DOHH2 (cell line): ENCODE results near the gene ZNF197.

Experiments
- H3F3A ChIP-seq: fragments of 200-600 bp; sonication (generic), shearing (Covaris generic); 2 replicates; pipeline ENCODE4 v1.6.0; 2016; ENCODE audit warnings: antibody characterized with exemption, mild to moderate bottlenecking; ENCODE audit not compliant: control insufficient read depth, insufficient read depth
- H3K27ac ChIP-seq: fragments of 200-600 bp; sonication (generic); 2 replicates; pipeline ENCODE4 v1.5.1; 2014; ENCODE audit warnings: low read depth, mild to moderate bottlenecking, low read length, moderate library complexity
- H3K27me3 ChIP-seq: fragments of 200-600 bp; sonication (generic); 2 replicates; pipeline ENCODE4 v1.6.1; 2014; ENCODE audit warnings: mild to moderate bottlenecking, low read length, mixed read lengths; ENCODE audit not compliant: control insufficient read depth
- H3K36me3 ChIP-seq: fragments of 200-600 bp; sonication (generic); 2 replicates; pipeline ENCODE4 v1.6.1; 2014; ENCODE audit warnings: mild to moderate bottlenecking, low read length, moderate library complexity, mixed read lengths; ENCODE audit not compliant: control insufficient read depth
- H3K4me1 ChIP-seq: fragments of 200-600 bp; sonication (generic); 2 replicates; pipeline ENCODE4 v1.6.1; 2014; ENCODE audit warnings: mild to moderate bottlenecking, low read length, mixed read lengths; ENCODE audit not compliant: control insufficient read depth
- H3K4me2 ChIP-seq: fragments of 200-600 bp; sonication (generic); 2 replicates; pipeline ENCODE4 v1.6.0; 2014; ENCODE audit warnings: mild to moderate bottlenecking, low read length, moderate library complexity
- H3K4me3 ChIP-seq: fragments of 200-600 bp; sonication (generic); 2 replicates; pipeline ENCODE4 v1.5.1; 2014; ENCODE audit warnings: mild to moderate bottlenecking, low read length, mixed read lengths
- H3K79me2 ChIP-seq: fragments of 200-600 bp; sonication (generic); 2 replicates; pipeline ENCODE4 v1.6.1; 2014; ENCODE audit warnings: mild to moderate bottlenecking, low read length, mixed read lengths; ENCODE audit not compliant: control insufficient read depth
- H3K9me2 ChIP-seq: fragments of 200-600 bp; sonication (generic); replicated peaks from 2 replicates; pipeline ENCODE4 v1.6.1; 2014; ENCODE audit warnings: mild to moderate bottlenecking, low read length, mixed read lengths; ENCODE audit not compliant: control insufficient read depth
- H3K9me3 ChIP-seq: fragments of 200-600 bp; sonication (generic); 2 replicates; pipeline ENCODE4 v1.6.1; 2014; ENCODE audit warnings: antibody characterized with exemption, low read length, mixed read lengths; ENCODE audit not compliant: control insufficient read depth, insufficient read depth
- H4K20me1 ChIP-seq: fragments of 200-600 bp; sonication (generic); 2 replicates; pipeline ENCODE4 v1.6.0; 2014; ENCODE audit warnings: low read depth, mild to moderate bottlenecking, antibody characterized with exemption, low read length, moderate library complexity; ENCODE audit not compliant: control insufficient read depth, insufficient read depth
- CTCF ChIP-seq: fragments of 200-600 bp; sonication (generic); IDR thresholded peaks from one replicate; pipeline ENCODE4 v1.5.1; 2014; ENCODE audit warnings: antibody characterized with exemption, mild to moderate bottlenecking, low read depth, low read length; ENCODE audit not compliant: poor library complexity, severe bottlenecking
- EZH2phosphoT487 ChIP-seq: fragments of 200-600 bp; sonication (generic); IDR thresholded peaks from 2 replicates; pipeline ENCODE4 v1.6.1; 2017; ENCODE audit warnings: borderline replicate concordance, mild to moderate bottlenecking, antibody characterized with exemption, low read length, moderate library complexity, mixed read lengths

Gene ZNF197

GRCh38 chr3:44643024-44643423 lies 18.2 kb downstream of the ZNF197 start:
- Histone ChIP-seq H3K4me2 (no peak overlapping the region), H4K20me1 (no peaks in the 10 kb centered on the region), H3K36me3 (peaks cover 60% of the 10 kb centered on the region), H3K9me3 (peaks cover 17% of the 10 kb centered on the region; the same call in 1 of the 2 replicates), H3K4me3 (no peak overlapping the region), H3K27ac (no peak overlapping the region), H3F3A (no peaks in the 10 kb centered on the region), H3K27me3 (no peaks in the 10 kb centered on the region), H3K79me2 (peaks cover 5% of the 10 kb centered on the region), H3K9me2 (no peaks in the 10 kb centered on the region), H3K4me1 (peaks cover 13% of the 10 kb centered on the region)
- TF ChIP-seq EZH2phosphoT487 (no peak), CTCF (no peak)

- no peak for TF ChIP-seq EZH2phosphoT487
- no peak for TF ChIP-seq CTCF
- no peaks in the 10 kb centered on the region for H3F3A ChIP-seq
- no peaks in the 10 kb centered on the region for H3K27me3 ChIP-seq
- peaks cover 29% of the 10 kb centered on the region for H3K36me3 ChIP-seq
- peaks cover 19% of the 10 kb centered on the region for H3K4me1 ChIP-seq
- peaks cover 7% of the 10 kb centered on the region; the same call in 1 of the 2 replicates for H3K9me3 ChIP-seq
- H3K4me2 ChIP-seq = peak overlapping the region; percentile 63
- no peaks in the 10 kb centered on the region for H3K9me2 ChIP-seq
- H4K20me1 ChIP-seq = no peaks in the 10 kb centered on the region
- H3K79me2 ChIP-seq = peaks cover 17% of the 10 kb centered on the region
- no peak overlapping the region for H3K27ac ChIP-seq
- H3K4me3 ChIP-seq = peak overlapping the region; percentile 86
Observed at GRCh38 chr3:44647771-44648170, 22.9 kb downstream of the ZNF197 start.

GRCh38 chr3:44648564-44649229 lies 23.9 kb downstream of the ZNF197 start, which contains the start of gene ZNF35:
ZNF35 (plus strand) TSS chr3:44648732; CDS start chr3:44651068, 2,336 bp downstream.
- no peaks in the 10 kb centered on the region for H3F3A ChIP-seq
- H3K4me1 ChIP-seq = peaks cover 19% of the 10 kb centered on the region
- H3K4me3 ChIP-seq = peak within 1 kb of the TSS; percentile 86
- H3K4me2 ChIP-seq = peak within 1 kb of the TSS; percentile 63
- H3K27ac ChIP-seq = no peak within 1 kb of the TSS
- no peaks in the 10 kb centered on the region for H4K20me1 ChIP-seq
- H3K9me3 ChIP-seq = no peaks in the 10 kb centered on the region
- no peaks in the 10 kb centered on the region for H3K27me3 ChIP-seq
- H3K9me2 ChIP-seq = no peaks in the 10 kb centered on the region
- H3K36me3 ChIP-seq = peaks cover 28% of the 10 kb centered on the region
- TF ChIP-seq CTCF = no peak
- no peak for TF ChIP-seq EZH2phosphoT487
- peaks cover 17% of the 10 kb centered on the region for H3K79me2 ChIP-seq
